HG02870 (cell line): Measurements from ENCODE around the gene SCAND1.
"Not testable (repeated sequence)": the region's sequence is repeated elsewhere in the genome, so short reads cannot be mapped to it uniquely, and the experiment has no call there.

Source experiments
- ATAC-seq: cut with Tn5 transposase; IDR thresholded peaks from one replicate; pipeline ENCODE4 v1.9.1; 2021; ENCODE audit warnings: mild to moderate bottlenecking, moderate library complexity; ENCODE audit not compliant: unreplicated experiment

The SCAND1 gene

GRCh38 chr20:35954200-35954906, at the start of gene SCAND1:
Gene SCAND1 (minus strand): TSS chr20:35954502. CDS start chr20:35954284, 218 bp downstream.
- ATAC-seq, result peak; percentile 83

GRCh38 chr20:36004045-36004444, 49.7 kb upstream of the SCAND1 start:
- ATAC-seq, result no peak

GRCh38 chr20:36002855-36003254, 48.6 kb upstream of the SCAND1 start:
- no peak for ATAC-seq

- ATAC-seq, result not testable (repeated sequence)
Measured at GRCh38 chr20:36001331-36001730, 47.0 kb upstream of the SCAND1 start.

- not testable (repeated sequence) for ATAC-seq
Measured at GRCh38 chr20:35996492-35996891, 42.2 kb upstream of the SCAND1 start.

- no peak for ATAC-seq
Measured at GRCh38 chr20:35994994-35995453, 40.7 kb upstream of the SCAND1 start.

- ATAC-seq, result no peak
Measured at GRCh38 chr20:35992713-35993335, 38.5 kb upstream of the SCAND1 start.

GRCh38 chr20:35991142-35991771, 37.0 kb upstream of the SCAND1 start:
- no peak for ATAC-seq

GRCh38 chr20:35988910-35989463, 34.7 kb upstream of the SCAND1 start:
- ATAC-seq, result no peak

- no peak for ATAC-seq
Measured at GRCh38 chr20:35985806-35986205, 31.5 kb upstream of the SCAND1 start.

GRCh38 chr20:35984382-35984781, 30.1 kb upstream of the SCAND1 start:
- no peak for ATAC-seq

- ATAC-seq, result no peak
Measured at GRCh38 chr20:35981969-35982368, 27.7 kb upstream of the SCAND1 start.

- ATAC-seq, result no peak
Measured at GRCh38 chr20:35979544-35979943, 25.2 kb upstream of the SCAND1 start.

- no peak for ATAC-seq
Measured at GRCh38 chr20:35978041-35978513, 23.8 kb upstream of the SCAND1 start.

GRCh38 chr20:35975576-35976373, 21.5 kb upstream of the SCAND1 start:
- no peak for ATAC-seq

GRCh38 chr20:35974256-35974655, 20.0 kb upstream of the SCAND1 start:
- no peak for ATAC-seq

GRCh38 chr20:35972462-35972861, 18.2 kb upstream of the SCAND1 start:
- ATAC-seq, result no peak

- ATAC-seq, result no peak
Measured at GRCh38 chr20:35971981-35972380, 17.7 kb upstream of the SCAND1 start.

GRCh38 chr20:35968930-35969329, 14.6 kb upstream of the SCAND1 start:
- ATAC-seq, result no peak

- no peak for ATAC-seq
Measured at GRCh38 chr20:35967979-35968640, 13.8 kb upstream of the SCAND1 start, which contains the start of gene CNBD2. Gene CNBD2 (plus strand): TSS chr20:35968590. CDS start chr20:35968763, 173 bp downstream.
